ENCODE results near the gene WHRN. TPM values are rescaled to one million over a fixed set of nuclear protein-coding genes. Genes with fewer than 3 reads are reported as not detected.

The WHRN gene
- total RNA-seq, 1 donor from 2014 or later: 0.80 TPM

- peaks cover 51% of the 10 kb centered on the region for H3K27me3 ChIP-seq (ENCODE audit: low read depth)
- no peaks in the 10 kb centered on the region for H3K4me1 ChIP-seq
- no peaks in the 10 kb centered on the region for H3K36me3 ChIP-seq
- H3K9me3 ChIP-seq (replicated peaks): no peaks in the 10 kb centered on the region
- no peak overlapping the region for H3K4me3 ChIP-seq
- TF ChIP-seq, protein P1, sequence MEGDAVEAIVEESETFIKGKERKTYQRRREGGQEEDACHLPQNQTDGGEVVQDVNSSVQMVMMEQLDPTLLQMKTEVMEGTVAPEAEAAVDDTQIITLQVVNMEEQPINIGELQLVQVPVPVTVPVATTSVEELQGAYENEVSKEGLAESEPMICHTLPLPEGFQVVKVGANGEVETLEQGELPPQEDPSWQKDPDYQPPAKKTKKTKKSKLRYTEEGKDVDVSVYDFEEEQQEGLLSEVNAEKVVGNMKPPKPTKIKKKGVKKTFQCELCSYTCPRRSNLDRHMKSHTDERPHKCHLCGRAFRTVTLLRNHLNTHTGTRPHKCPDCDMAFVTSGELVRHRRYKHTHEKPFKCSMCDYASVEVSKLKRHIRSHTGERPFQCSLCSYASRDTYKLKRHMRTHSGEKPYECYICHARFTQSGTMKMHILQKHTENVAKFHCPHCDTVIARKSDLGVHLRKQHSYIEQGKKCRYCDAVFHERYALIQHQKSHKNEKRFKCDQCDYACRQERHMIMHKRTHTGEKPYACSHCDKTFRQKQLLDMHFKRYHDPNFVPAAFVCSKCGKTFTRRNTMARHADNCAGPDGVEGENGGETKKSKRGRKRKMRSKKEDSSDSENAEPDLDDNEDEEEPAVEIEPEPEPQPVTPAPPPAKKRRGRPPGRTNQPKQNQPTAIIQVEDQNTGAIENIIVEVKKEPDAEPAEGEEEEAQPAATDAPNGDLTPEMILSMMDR (IDR thresholded peaks at IDR 0.05; ENCODE audit: borderline replicate concordance): no peak
- intact Hi-C loops (cut with micrococcal nuclease): no loop called here
- no peak for DNase-seq
- no peak overlapping the region for H3K27ac ChIP-seq (replicated peaks)
These were observed 27.6 kb downstream of the WHRN start for GRCh38 chr9:114477642-114478041.

DNA sequence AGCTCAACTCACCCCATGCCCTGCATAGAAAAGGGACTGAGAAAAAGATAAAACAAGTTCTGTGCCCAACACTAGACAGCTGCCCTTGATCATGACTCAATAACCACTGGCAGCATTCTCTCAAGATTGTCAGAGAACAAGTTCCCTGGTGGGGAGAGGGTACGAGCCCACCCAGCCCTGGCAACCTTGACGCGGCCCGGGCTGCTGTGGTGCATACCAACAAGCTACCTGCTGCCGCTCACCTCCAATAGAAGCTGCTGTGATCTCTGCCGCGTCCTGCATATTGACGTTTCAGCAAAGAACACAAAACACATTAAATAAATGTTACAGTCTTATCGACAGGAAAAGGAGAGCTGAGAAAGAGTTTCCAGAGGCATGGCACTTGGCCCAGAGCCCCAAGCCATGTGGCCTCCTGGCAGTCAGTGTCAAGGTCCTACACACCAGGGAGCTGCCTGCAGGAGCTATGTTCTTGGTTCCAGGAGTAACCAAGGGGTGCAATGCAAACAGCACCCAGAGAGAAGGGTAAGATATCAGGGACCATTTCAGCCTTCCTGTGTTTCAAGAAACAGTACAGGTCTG is 28.3 kb downstream of the WHRN start:
- intact Hi-C loops (cut with micrococcal nuclease): no loop called here
- Histone ChIP-seq H3K36me3 (no peaks in the 10 kb centered on the region), H3K4me3 (no peak overlapping the region), H3K4me1 (no peaks in the 10 kb centered on the region), H3K9me3 (replicated peaks) (no peaks in the 10 kb centered on the region), H3K27me3 (ENCODE audit: low read depth) (peaks cover 51% of the 10 kb centered on the region), H3K27ac (replicated peaks) (no peak overlapping the region)
- TF ChIP-seq, protein P1 (IDR thresholded peaks at IDR 0.05; ENCODE audit: borderline replicate concordance): no peak
- DNase-seq: no peak

DNA sequence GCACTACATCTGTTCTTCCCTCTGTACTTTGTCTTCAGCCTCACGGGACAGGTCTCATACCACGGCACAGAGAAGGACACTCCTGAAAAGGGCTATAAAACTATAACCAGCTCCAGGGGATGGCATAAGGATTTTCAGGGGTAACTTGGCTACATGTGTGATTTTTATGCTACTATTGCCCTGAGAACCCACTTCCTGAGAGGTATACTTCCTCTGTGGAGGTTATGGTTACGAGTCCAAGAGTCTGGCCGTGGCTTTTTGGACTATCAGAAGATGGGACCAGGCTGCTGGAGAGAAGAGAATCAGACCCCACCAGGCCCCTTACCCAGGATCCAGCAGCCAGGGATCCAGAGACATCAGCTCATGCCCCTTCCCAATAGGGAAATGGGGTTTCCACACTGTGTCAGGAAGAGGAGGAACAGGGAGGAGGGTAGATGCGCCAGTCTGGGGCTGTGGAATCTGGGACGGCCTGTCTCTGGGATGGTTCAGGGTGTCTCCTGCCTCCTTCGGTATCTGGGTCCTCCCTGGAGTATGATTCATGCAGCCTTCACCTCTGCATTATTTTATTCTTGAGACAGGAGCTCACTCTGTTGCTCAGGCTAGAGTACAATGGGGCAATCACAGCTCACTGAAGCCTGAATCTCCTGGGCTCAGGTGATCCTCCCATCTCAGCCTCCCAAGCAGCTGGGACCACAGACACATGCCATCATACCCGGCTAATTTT is 29.7 kb downstream of the WHRN start:
- intact Hi-C loops (cut with micrococcal nuclease): no loop called here
- H3K4me3 ChIP-seq: no peak overlapping the region
- no peaks in the 10 kb centered on the region for H3K9me3 ChIP-seq (replicated peaks)
- H3K36me3 ChIP-seq: no peaks in the 10 kb centered on the region
- peaks cover 48% of the 10 kb centered on the region for H3K27me3 ChIP-seq (ENCODE audit: low read depth)
- no peak overlapping the region for H3K27ac ChIP-seq (replicated peaks)
- no peak for DNase-seq
- TF ChIP-seq, protein P1 (IDR thresholded peaks at IDR 0.05; ENCODE audit: borderline replicate concordance): no peak
- H3K4me1 ChIP-seq: no peaks in the 10 kb centered on the region

GRCh38 chr9:114474425-114474824 is 30.8 kb downstream of the WHRN start:
- Histone ChIP-seq H3K4me3 (no peak overlapping the region), H3K27ac (replicated peaks) (no peak overlapping the region), H3K36me3 (no peaks in the 10 kb centered on the region), H3K9me3 (replicated peaks) (peaks cover 10% of the 10 kb centered on the region), H3K27me3 (ENCODE audit: low read depth) (peaks cover 40% of the 10 kb centered on the region), H3K4me1 (no peaks in the 10 kb centered on the region)
- TF ChIP-seq, protein P1 (IDR thresholded peaks at IDR 0.05; ENCODE audit: borderline replicate concordance): no peak
- intact Hi-C loops (cut with micrococcal nuclease): no loop called here
- no peak for DNase-seq

DNA sequence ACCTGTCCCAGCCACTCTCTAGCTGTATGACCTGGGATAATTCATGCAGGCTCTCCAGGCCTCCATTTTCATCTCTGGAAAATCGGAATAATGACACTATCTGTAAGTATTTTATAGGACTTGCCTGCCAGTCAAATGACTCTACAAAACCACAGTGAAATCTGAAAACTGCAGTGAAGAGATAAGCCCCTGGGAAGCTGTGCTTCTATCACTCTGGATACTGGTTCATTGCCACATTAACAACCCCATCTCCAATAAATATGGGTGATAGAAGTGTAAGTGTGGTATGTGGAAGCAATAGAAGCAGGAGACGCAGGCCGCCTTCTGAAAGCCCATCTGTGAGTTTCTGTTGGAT is 31.8 kb downstream of the WHRN start:
- no peak for DNase-seq
- intact Hi-C loops (cut with micrococcal nuclease): no loop called here
- Histone ChIP-seq H3K4me1 (no peaks in the 10 kb centered on the region), H3K27me3 (ENCODE audit: low read depth) (peaks cover 33% of the 10 kb centered on the region), H3K9me3 (replicated peaks) (peaks cover 11% of the 10 kb centered on the region), H3K27ac (replicated peaks) (no peak overlapping the region), H3K4me3 (no peak overlapping the region), H3K36me3 (no peaks in the 10 kb centered on the region)
- TF ChIP-seq, protein P1 (IDR thresholded peaks at IDR 0.05; ENCODE audit: borderline replicate concordance): no peak
